Measurements from ENCODE around the gene LDLRAD3.

GRCh38 chr11:36122671-36123070 is 178.8 kb downstream of the LDLRAD3 start:
- TF ChIP-seq FOSL2 (IDR thresholded peaks at IDR 0.05; ENCODE audit: borderline replicate concordance, low read depth), result no peak; the same call in 1 of the 2 replicates
- no peak for TF ChIP-seq RAD21 (IDR thresholded peaks at IDR 0.05; ENCODE audit: low read length)
- TF ChIP-seq CTCF (IDR thresholded peaks at IDR 0.05), result no peak

Measured in SK-N-SH (cell line).